SKM-1 treated with dmso at 0.1 percent for 144 hours (cell line): ENCODE measurements around the gene INTS15.

ENCODE experiments used
- DNase-seq: peaks from one replicate; lab custom pipeline; 2025; ENCODE audit not compliant: unreplicated experiment; lab: John Stamatoyannopoulos, UW

Gene INTS15

GRCh38 chr7:6655636-6656385 lies 66.0 kb downstream of the INTS15 start:
- no peak for DNase-seq

GRCh38 chr7:6656413-6656812 lies 66.6 kb downstream of the INTS15 start:
- DNase-seq = no peak
